H1 (cell line): ENCODE results near the gene TMEM115. TPM values are rescaled to one million over a fixed set of nuclear protein-coding genes. Genes with fewer than 3 reads are reported as not detected.
A peak's percentile ranks its signal among the peaks of the same experiment; 100 is the strongest.

ENCODE experiments used
- CHD7 ChIP-seq: fragments of 300-600 bp; sonication (generic); IDR thresholded peaks from 2 replicates; pipeline ENCODE4 v1.7.1; 2012; ENCODE audit warnings: low read length, moderate library complexity, mild to moderate bottlenecking, inconsistent platforms; ENCODE audit not compliant: insufficient replicate concordance
- CTBP2 ChIP-seq: IDR thresholded peaks from 2 replicates; pipeline ENCODE4 v1.7.0; 2011; ENCODE audit warnings: borderline replicate concordance, mild to moderate bottlenecking, moderate library complexity, mixed read lengths, low read length; ENCODE audit not compliant: insufficient read depth, insufficient read length
- CTCF ChIP-seq, 3 experiments: IDR thresholded peaks; 1 replicate in 2 of 3; 2 replicates in 1 of 3; pipeline versions ENCODE4 v1.5.1 to v1.6.1; 2011; ENCODE audit warnings: low read length in 3 of 3, mild to moderate bottlenecking in 3 of 3, inconsistent platforms in 2 of 3, low read depth in 1 of 3, moderate library complexity in 1 of 3; ENCODE audit not compliant: insufficient read depth in 1 of 3; ENCODE audit errors: control extremely low read depth in 1 of 3
- MAX ChIP-seq: IDR thresholded peaks from 2 replicates; pipeline ENCODE4 v1.6.1; 2012; ENCODE audit warnings: inconsistent platforms
- RAD21 ChIP-seq, 2 experiments: IDR thresholded peaks in 1 of 2; conservative IDR thresholded peaks in 1 of 2; 2 replicates each; pipeline ENCODE4 v1.6.1; 2011; ENCODE audit warnings: low read depth in 2 of 2, low read length in 2 of 2, improper control_type of control experiment in 1 of 2, inconsistent platforms in 1 of 2, mild to moderate bottlenecking in 1 of 2, moderate library complexity in 1 of 2
- SP1 ChIP-seq: IDR thresholded peaks from 2 replicates; pipeline ENCODE4 v1.6.1; 2011; ENCODE audit warnings: low read depth, low read length
- polyA plus RNA-seq, 7 experiments: library from polyadenylated mRNA; depleted of rRNA in 3 of 7; stranded (reverse) in 5 of 7; unstranded in 2 of 7; fragments of >200 nt in 5 of 7; fragments of 200-250 nt in 2 of 7; gene quantifications; 1 replicate in 5 of 7; 2 replicates in 1 of 7; 4 replicates in 1 of 7; pipeline versions ENCODE4 v1.2.1 to v1.2.3, GENCODE V29; 2011 to 2013; ENCODE audit warnings: missing spikeins in 2 of 7, mixed read lengths in 2 of 7
- total RNA-seq: library from RNA; stranded (reverse); fragmentation: NEBNext Ultra II Directional; extraction: Animal tissue kit (Norgen Biotek cat#: 25700); gene quantifications from 2 replicates; pipeline ENCODE4 v1.2.1, GENCODE V29; 2021

The TMEM115 gene
- total and polyA plus RNA-seq, 2 of the 8 experiments (the other 6 are each of a cell fraction or from before 2014, with no cell fraction given): 25.4 to 32.4 TPM

GRCh38 chr3:50342813-50343633, 16.3 kb downstream of the TMEM115 start (continued):
- TF ChIP-seq CTBP2 (no peak), CTCF (IDR thresholded peaks at IDR 0.05; ENCODE audit: control extremely low read depth in 1 of 3, insufficient read depth in 1 of 3, low read depth in 1 of 3, low read length in 3 of 3) (peak in 2 of 3 experiments; percentile 64 to 73; a peak in 3 of 4 replicates), SP1 (no peak), CHD7 (no peak), MAX (peak; percentile 45; the same call in 1 of the 2 replicates), RAD21 (IDR thresholded peaks at IDR 0.05 in 1 of 2, conservative IDR thresholded peaks at IDR 0.05 in 1 of 2; ENCODE audit: low read depth in 2 of 2, low read length in 2 of 2) (peak; percentile 39 to 57)
